Cardiac muscle cell (in vitro differentiated cells and primary cell): Measurements from ENCODE around the gene MNX1. TPM values are rescaled to one million over a fixed set of nuclear protein-coding genes. Genes with fewer than 3 reads are reported as not detected.
A peak's percentile ranks its signal among the peaks of the same experiment; 100 is the strongest.

Experiments used
- DNase-seq, 2 donors: peaks; one replicate each; pipeline versions ENCODE4 v3.0.0 to v3.0.0-alpha.2; 2010 to 2017; ENCODE audit warnings: low read depth in 1 of 2, low spot score in 1 of 2
- H3K27ac ChIP-seq: fragments of 200-600 bp; sonication (generic); 2 replicates; pipeline ENCODE4 v1.5.1; 2016
- H3K27me3 ChIP-seq: fragments of 200-600 bp; sonication (generic); 2 replicates; pipeline ENCODE4 v1.6.0; 2016; ENCODE audit warnings: control low read depth
- H3K36me3 ChIP-seq: fragments of 200-600 bp; sonication (generic); 2 replicates; pipeline ENCODE4 v1.5.1; 2016; ENCODE audit warnings: control low read depth
- H3K4me1 ChIP-seq: fragments of 200-600 bp; sonication (generic); 2 replicates; pipeline ENCODE4 v1.8.1; 2017; ENCODE audit warnings: low read depth, mild to moderate bottlenecking, mixed run types
- H3K4me3 ChIP-seq: fragments of 200-600 bp; sonication (generic); 2 replicates; pipeline ENCODE4 v1.5.1; 2016; ENCODE audit warnings: mild to moderate bottlenecking
- H3K9me3 ChIP-seq: fragments of 200-600 bp; sonication (generic); 2 replicates; pipeline ENCODE4 v1.5.1; 2017; ENCODE audit warnings: low read depth, mild to moderate bottlenecking, control low read depth
- CTCF ChIP-seq: IDR thresholded peaks from 2 replicates; pipeline ENCODE4 v1.5.1; 2012; ENCODE audit warnings: low read depth, mild to moderate bottlenecking, low read length
- polyA plus RNA-seq: library from polyadenylated mRNA; unstranded; fragments of >200 nt; fragmentation: Nextera tagmentation; extraction: Ambion mirVana; gene quantifications from 2 replicates; pipeline ENCODE4 v1.2.1, GENCODE V29; 2016
- total RNA-seq: library from RNA; depleted of rRNA; stranded (reverse); fragments of >200 nt; gene quantifications from 2 replicates; pipeline ENCODE4 v1.2.3, GENCODE V29; 2016

MNX1 gene
- total and polyA plus RNA-seq, 2 experiments from 2014 or later: 0.35 to 0.77 TPM

GRCh38 chr7:157023589-157023905 is 13.1 kb upstream of the MNX1 start:
- Histone ChIP-seq H3K27ac (no peak overlapping the region), H3K4me3 (no peak overlapping the region), H3K9me3 (no peaks in the 10 kb centered on the region), H3K4me1 (no peaks in the 10 kb centered on the region), H3K36me3 (no peaks in the 10 kb centered on the region), H3K27me3 (peaks cover 100% of the 10 kb centered on the region)
- no peak for TF ChIP-seq CTCF
- DNase-seq: no peak

- Histone ChIP-seq H3K27ac (no peak overlapping the region), H3K27me3 (peaks cover 100% of the 10 kb centered on the region), H3K9me3 (no peaks in the 10 kb centered on the region), H3K4me1 (no peaks in the 10 kb centered on the region), H3K4me3 (no peak overlapping the region), H3K36me3 (no peaks in the 10 kb centered on the region)
- no peak for DNase-seq
- TF ChIP-seq CTCF: no peak
Measured at GRCh38 chr7:157022681-157023588, 12.5 kb upstream of the MNX1 start.

- Histone ChIP-seq H3K27ac (no peak overlapping the region), H3K27me3 (peaks cover 100% of the 10 kb centered on the region), H3K4me3 (no peak overlapping the region), H3K4me1 (no peaks in the 10 kb centered on the region), H3K9me3 (no peaks in the 10 kb centered on the region), H3K36me3 (no peaks in the 10 kb centered on the region)
- no peak for DNase-seq
- no peak for TF ChIP-seq CTCF
Measured at GRCh38 chr7:157021871-157022680, 11.6 kb upstream of the MNX1 start.

GRCh38 chr7:157021071-157021870 is 10.8 kb upstream of the MNX1 start:
- H3K4me1 ChIP-seq: no peaks in the 10 kb centered on the region
- no peak for TF ChIP-seq CTCF
- no peaks in the 10 kb centered on the region for H3K36me3 ChIP-seq
- no peaks in the 10 kb centered on the region for H3K9me3 ChIP-seq
- peaks cover 100% of the 10 kb centered on the region for H3K27me3 ChIP-seq
- peak overlapping the region; percentile 18 for H3K4me3 ChIP-seq
- H3K27ac ChIP-seq: no peak overlapping the region
- no peak for DNase-seq

GRCh38 chr7:157020514-157021070 is 10.1 kb upstream of the MNX1 start:
- Histone ChIP-seq H3K27me3 (peaks cover 100% of the 10 kb centered on the region), H3K27ac (no peak overlapping the region), H3K4me1 (no peaks in the 10 kb centered on the region), H3K36me3 (no peaks in the 10 kb centered on the region), H3K4me3 (no peak overlapping the region), H3K9me3 (no peaks in the 10 kb centered on the region)
- DNase-seq: no peak
- TF ChIP-seq CTCF: no peak
